H1 (cell line): ENCODE measurements around the gene EYA2. TPM values are rescaled to one million over a fixed set of nuclear protein-coding genes. Genes with fewer than 3 reads are reported as not detected.

Source experiments
- CTCF ChIA-PET: fragments of 300-600 bp; sonication (Branson Sonifier 250); formaldehyde crosslinking; loops from one replicate; lab custom pipeline; 2021; ENCODE audit not compliant: partially characterized antibody; lab: Charles Lee
- POLR2A ChIA-PET: fragments of 300-600 bp; sonication (Branson Sonifier 250); formaldehyde crosslinking; loops from one replicate; lab custom pipeline; 2021; ENCODE audit warnings: inconsistent platforms; ENCODE audit not compliant: partially characterized antibody; lab: Charles Lee
- DNase-seq, 2 experiments: peaks; one replicate each; pipeline versions ENCODE4 v3.0.0 to v3.0.0-alpha.2; 2010 to 2022; ENCODE audit warnings: low spot score in 2 of 2, low read depth in 1 of 2, mixed read lengths in 1 of 2
- FAIRE-seq: peaks from 2 replicates; lab custom pipeline; 2011; peaks lifted over from hg19 to GRCh38; lab: Jason Lieb, UNC
- H2AFZ ChIP-seq: 2 replicates; pipeline ENCODE4 v1.8.1; 2012; ENCODE audit warnings: low read length, inconsistent platforms
- H2AK5ac ChIP-seq: 2 replicates; pipeline ENCODE4 v1.6.1; 2013; ENCODE audit warnings: low read depth, low read length
- H2BK120ac ChIP-seq: replicated peaks from 2 replicates; pipeline ENCODE3; 2013; ENCODE audit warnings: low read depth, low read length, inconsistent platforms
- H2BK12ac ChIP-seq: 2 replicates; pipeline ENCODE4 v1.6.1; 2013; ENCODE audit warnings: low read depth, low read length
- H2BK15ac ChIP-seq: 2 replicates; pipeline ENCODE4 v1.6.1; 2013; ENCODE audit warnings: low read length
- H2BK20ac ChIP-seq: 2 replicates; pipeline ENCODE4 v1.6.1; 2013; ENCODE audit warnings: low read length
- H2BK5ac ChIP-seq: 2 replicates; pipeline ENCODE4 v1.6.1; 2013; ENCODE audit warnings: low read depth, low read length
- H3K14ac ChIP-seq: 2 replicates; pipeline ENCODE4 v1.6.1; 2013; ENCODE audit warnings: inconsistent platforms; ENCODE audit not compliant: insufficient read length
- H3K18ac ChIP-seq: 2 replicates; pipeline ENCODE4 v1.6.1; 2013; ENCODE audit warnings: low read length; ENCODE audit errors: extremely low read depth
- H3K23ac ChIP-seq: 2 replicates; pipeline ENCODE4 v1.6.1; 2013; ENCODE audit warnings: inconsistent platforms; ENCODE audit not compliant: insufficient read length
- H3K23me2 ChIP-seq: 2 replicates; pipeline ENCODE4 v1.6.1; 2013; ENCODE audit warnings: low read depth, low read length
- H3K27ac ChIP-seq: 2 replicates; pipeline ENCODE4 v1.6.1; 2011; ENCODE audit warnings: low read depth, low read length, inconsistent platforms
- H3K27me3 ChIP-seq, 4 experiments: replicated peaks in 1 of 4; 1 replicate in 1 of 4; 2 replicates in 3 of 4; pipeline versions ENCODE4 v1.6.1 to v1.8.1; 2011 to 2013; ENCODE audit warnings: low read length in 3 of 4, mild to moderate bottlenecking in 3 of 4, inconsistent platforms in 2 of 4, mixed read lengths in 2 of 4, moderate library complexity in 1 of 4; ENCODE audit not compliant: control insufficient read depth in 3 of 4, insufficient read depth in 3 of 4; ENCODE audit errors: extremely low read depth in 1 of 4
- H3K36me3 ChIP-seq, 4 experiments: 2 replicates each; pipeline versions ENCODE4 v1.6.1 to v1.8.1; 2011 to 2013; ENCODE audit warnings: mild to moderate bottlenecking in 4 of 4, low read length in 3 of 4, moderate library complexity in 2 of 4, control low read depth in 1 of 4, inconsistent platforms in 1 of 4; ENCODE audit not compliant: insufficient read depth in 4 of 4, control insufficient read depth in 2 of 4
- H3K4ac ChIP-seq: replicated peaks from 2 replicates; pipeline ENCODE3; 2013; ENCODE audit warnings: low read length, low read depth, mixed read lengths, inconsistent platforms; ENCODE audit not compliant: insufficient read length
- H3K4me1 ChIP-seq, 4 experiments: replicated peaks in 1 of 4; 1 replicate in 1 of 4; 2 replicates in 3 of 4; pipeline versions ENCODE4 v1.6.1 to v1.8.1; 2011 to 2013; ENCODE audit warnings: low read length in 3 of 4, inconsistent platforms in 2 of 4, mixed read lengths in 1 of 4; ENCODE audit not compliant: insufficient read depth in 4 of 4, control insufficient read depth in 3 of 4
- H3K4me2 ChIP-seq, 2 experiments: 2 replicates each; pipeline versions ENCODE4 v1.6.1 to v1.8.1; 2011 to 2013; ENCODE audit warnings: low read depth in 2 of 2, low read length in 2 of 2, control low read depth in 1 of 2, inconsistent platforms in 1 of 2, mild to moderate bottlenecking in 1 of 2; ENCODE audit not compliant: insufficient read depth in 1 of 2
- H3K4me3 ChIP-seq, 4 experiments: fragments of 200-600, 300-600 bp in 1 of 4; sonication (generic), shearing (Covaris generic), sonication (Bioruptor Twin) in 1 of 4; 2 replicates each; pipeline versions ENCODE4 v1.5.1 to v1.8.1; 2011 to 2016; ENCODE audit warnings: low read length in 4 of 4, low read depth in 3 of 4, control low read depth in 2 of 4, inconsistent platforms in 2 of 4, mild to moderate bottlenecking in 2 of 4, mixed read lengths in 1 of 4, moderate library complexity in 1 of 4; ENCODE audit not compliant: insufficient read depth in 2 of 4; ENCODE audit errors: extremely low read depth in 1 of 4
- H3K56ac ChIP-seq: replicated peaks from 2 replicates; pipeline ENCODE3; 2013; ENCODE audit warnings: low read depth, mild to moderate bottlenecking, mixed read lengths, low read length, inconsistent platforms; ENCODE audit not compliant: insufficient read length
- H3K79me1 ChIP-seq: 2 replicates; pipeline ENCODE4 v1.6.1; 2013; ENCODE audit warnings: low read depth, low read length, control low read depth
- H3K79me2 ChIP-seq, 2 experiments: 2 replicates each; pipeline versions ENCODE4 v1.6.1 to v1.8.1; 2012 to 2013; ENCODE audit warnings: low read length in 2 of 2, mild to moderate bottlenecking in 2 of 2, inconsistent platforms in 1 of 2; ENCODE audit not compliant: insufficient read depth in 2 of 2, control insufficient read depth in 1 of 2
- H3K9ac ChIP-seq, 4 experiments: replicated peaks in 1 of 4; 1 replicate in 1 of 4; 2 replicates in 3 of 4; pipeline versions ENCODE4 v1.6.1 to v1.8.1; 2011 to 2013; ENCODE audit warnings: low read depth in 3 of 4, low read length in 3 of 4, control low read depth in 2 of 4, mild to moderate bottlenecking in 2 of 4, moderate library complexity in 2 of 4, inconsistent platforms in 1 of 4; ENCODE audit errors: extremely low read depth in 1 of 4
- H3K9me3 ChIP-seq, 2 experiments: 2 replicates each; pipeline versions ENCODE4 v1.6.1 to v1.8.1; 2012 to 2013; ENCODE audit warnings: mild to moderate bottlenecking in 2 of 2, moderate library complexity in 2 of 2, control low read depth in 1 of 2, inconsistent platforms in 1 of 2, low read depth in 1 of 2, low read length in 1 of 2, mixed read lengths in 1 of 2; ENCODE audit not compliant: insufficient read depth in 2 of 2
- H4K20me1 ChIP-seq, 2 experiments: replicated peaks in 1 of 2; 2 replicates each; pipeline versions ENCODE3 to v1.8.1; 2011 to 2013; ENCODE audit warnings: inconsistent platforms in 2 of 2, low read length in 2 of 2, mild to moderate bottlenecking in 1 of 2; ENCODE audit not compliant: insufficient read depth in 2 of 2, control insufficient read depth in 1 of 2
- H4K5ac ChIP-seq: 2 replicates; pipeline ENCODE4 v1.6.1; 2013; ENCODE audit warnings: low read length, low read depth, mixed read lengths, inconsistent platforms; ENCODE audit not compliant: insufficient read length
- H4K8ac ChIP-seq: 2 replicates; pipeline ENCODE4 v1.8.0; 2013; ENCODE audit warnings: mild to moderate bottlenecking, moderate library complexity, low read length, inconsistent platforms; ENCODE audit not compliant: insufficient read depth; ENCODE audit errors: extremely low read depth
- H4K91ac ChIP-seq: replicated peaks from 2 replicates; pipeline ENCODE3; 2013; ENCODE audit warnings: low read length, mixed read lengths, inconsistent platforms; ENCODE audit not compliant: insufficient read length
- BACH1 ChIP-seq: IDR thresholded peaks from 2 replicates; pipeline ENCODE4 v1.6.1; 2012; ENCODE audit warnings: low read length, improper control_type of control experiment
- MAFK ChIP-seq: IDR thresholded peaks from 2 replicates; pipeline ENCODE4 v1.6.1; 2012; ENCODE audit warnings: low read depth, mild to moderate bottlenecking, improper control_type of control experiment, low read length
- NRF1 ChIP-seq: IDR thresholded peaks from 2 replicates; pipeline ENCODE4 v1.6.1; 2011; ENCODE audit warnings: mild to moderate bottlenecking, low read depth, low read length, improper control_type of control experiment
- SIX5 ChIP-seq: IDR thresholded peaks from 2 replicates; pipeline ENCODE4 v1.6.1; 2011; ENCODE audit warnings: mild to moderate bottlenecking, low read depth, low read length
- WGBS, 2 experiments: shearing (Covaris generic) in 1 of 2; methylation state at CpG; one replicate each; pipeline versions ENCODE4 v1.1.6 to v1.1.7; 2013 to 2015; ENCODE audit warnings: low lambda C conversion rate in 2 of 2, mixed read lengths in 2 of 2, inconsistent platforms in 1 of 2, low coverage in 1 of 2, missing lambda C conversion rate in 1 of 2; ENCODE audit not compliant: insufficient replicate concordance in 2 of 2, insufficient coverage in 1 of 2, insufficient read length in 1 of 2; ENCODE audit errors: extremely low coverage in 1 of 2, missing lambda C conversion rate in 1 of 2; 5-methylcytosine and 5-hydroxymethylcytosine counted together
- polyA plus RNA-seq, 7 experiments: library from polyadenylated mRNA; depleted of rRNA in 3 of 7; stranded (reverse) in 5 of 7; unstranded in 2 of 7; fragments of >200 nt in 5 of 7; fragments of 200-250 nt in 2 of 7; gene quantifications; 1 replicate in 5 of 7; 2 replicates in 1 of 7; 4 replicates in 1 of 7; pipeline versions ENCODE4 v1.2.1 to v1.2.3, GENCODE V29; 2011 to 2013; ENCODE audit warnings: missing spikeins in 2 of 7, mixed read lengths in 2 of 7
- total RNA-seq: library from RNA; stranded (reverse); fragmentation: NEBNext Ultra II Directional; extraction: Animal tissue kit (Norgen Biotek cat#: 25700); gene quantifications from 2 replicates; pipeline ENCODE4 v1.2.1, GENCODE V29; 2021

EYA2 gene
- total and polyA plus RNA-seq, 2 of the 8 experiments (the other 6 are each of a cell fraction or from before 2014, with no cell fraction given) = 1.6 to 1.7 TPM

- Histone ChIP-seq H3K27me3 (no peaks in the 10 kb centered on the region), H3K56ac (no peak overlapping the region), H3K4me1 (peaks cover 0 to 7% (median 4%) of the 10 kb centered on the region in 4 experiments; a peak in 2 of 7 replicates), H2AK5ac (no peak overlapping the region), H3K4me3 (no peak overlapping the region), H4K5ac (peak overlapping the region; percentile 15), H3K27ac (no peak overlapping the region), H2BK12ac (no peak overlapping the region), H2BK5ac (no peak overlapping the region), H3K79me2 (no peaks in the 10 kb centered on the region), H3K23ac (no peak overlapping the region), H2BK15ac (no peak overlapping the region; the same call in 1 of the 2 replicates), H4K8ac (no peak overlapping the region), H4K91ac (no peak overlapping the region), H3K9ac (no peak overlapping the region), H3K4me2 (0 out of 4 replicates have a peak overlapping the region, but pooled peaks of 1 of the 2 experiments have one; percentile 4), H2BK20ac (no peak overlapping the region), H2AFZ (peak overlapping the region; percentile 65), H4K20me1 (no peaks in the 10 kb centered on the region)
- DNase-seq = no peak
- 56% methylated on average over 12 of the region's 12 CpGs; no CpG with 5 or more reads in 1 of the 2 experiments for WGBS, 2 experiments
- TF ChIP-seq BACH1 = peak; percentile 48; the same call in 1 of the 2 replicates
- TF ChIP-seq MAFK = peak; percentile 53; the same call in 1 of the 2 replicates
- no peak for TF ChIP-seq NRF1
- no peak for TF ChIP-seq SIX5
- TF ChIP-seq, all 59 proteins: peak for 2
- POLR2A ChIA-PET = interaction anchor here (1.1 kb wide), 1 partner anchor 9 kb away, joined by 3 read pairs; no protein-coding TSS in a partner anchor
- CTCF ChIA-PET = interaction anchor here (0.5 to 2.6 kb wide), 5 partner anchors 10 to 1251 kb away, joined by 3 to 8 read pairs (median 4); no protein-coding TSS in a partner anchor
- Histone ChIP-seq H3K14ac (no peak overlapping the region), H2BK120ac (no peak overlapping the region), H3K36me3 (no peaks in the 10 kb centered on the region), H3K9me3 (no peaks in the 10 kb centered on the region; a peak in 1 of 4 replicates), H3K18ac (peak overlapping the region; percentile 63; the same call in 1 of the 2 replicates), H3K4ac (no peak overlapping the region), H3K79me1 (0 out of 2 replicates have a peak, but pooled peaks cover 2% of the 10 kb centered on the region), H3K23me2 (no peaks in the 10 kb centered on the region)
- FAIRE-seq = no peak
These were observed 34.0 kb downstream of the EYA2 start for GRCh38 chr20:46928580-46929132.
